Brain microvascular endothelial cell (primary cell): ENCODE measurements around the gene PTPRM.

Experiments used
- DNase-seq: peaks from one replicate; pipeline ENCODE4 v3.0.0-alpha.2; 2020
- H3K27ac ChIP-seq: fragments of 250-450 bp; sonication (Bioruptor Pico); 2 replicates; pipeline ENCODE4 v1.5.1; 2020; ENCODE audit warnings: mild to moderate bottlenecking, moderate library complexity
- H3K27me3 ChIP-seq: fragments of 250-450 bp; sonication (Bioruptor Pico); replicated peaks from 2 replicates; pipeline ENCODE4 v1.5.1; 2020; ENCODE audit warnings: mild to moderate bottlenecking
- H3K36me3 ChIP-seq: fragments of 250-450 bp; sonication (Bioruptor Pico); replicated peaks from 2 replicates; pipeline ENCODE4 v1.5.1; 2020; ENCODE audit warnings: mild to moderate bottlenecking
- H3K4me3 ChIP-seq: 2 replicates; pipeline ENCODE4 v1.5.1; 2011; ENCODE audit warnings: low read depth, mild to moderate bottlenecking, control low read depth, low read length, moderate library complexity
- in situ Hi-C: cut with HindIII; loops from 2 replicates; pipeline ENCODE4 v1.10.0; 2017; ENCODE audit warnings: low sequenced_read_pairs, low pct_ligation_motif_present
- TF ChIP-seq, protein P1 (sequence below): IDR thresholded peaks from 2 replicates; pipeline ENCODE4 v1.5.1; 2011; ENCODE audit warnings: low read depth, mild to moderate bottlenecking, moderate library complexity, low read length, control low read depth, inconsistent platforms; ENCODE audit errors: missing control alignments

The PTPRM gene

DNA sequence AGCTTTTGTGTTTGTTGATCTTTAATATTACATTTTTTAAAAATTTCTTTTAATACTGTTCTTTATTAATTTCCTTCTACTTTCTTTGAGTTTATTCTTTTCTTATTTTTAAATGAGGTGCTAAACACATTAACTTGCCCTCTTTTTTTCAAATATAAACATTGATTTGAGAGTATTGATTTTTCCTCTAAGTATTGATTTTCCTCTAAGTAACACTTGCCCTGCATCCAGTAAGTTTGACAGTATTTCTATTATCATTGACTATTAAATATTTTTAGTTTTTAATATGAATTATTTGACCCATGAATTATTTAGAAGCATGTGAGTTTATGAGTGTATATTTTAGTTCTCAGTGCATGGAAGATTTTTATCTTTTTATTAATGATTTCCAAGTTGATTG, 705.1 kb downstream of the PTPRM start:
- Histone ChIP-seq H3K27ac (no peak overlapping the region), H3K27me3 (no peaks in the 10 kb centered on the region), H3K36me3 (no peaks in the 10 kb centered on the region), H3K4me3 (no peak overlapping the region)
- TF ChIP-seq, protein P1, sequence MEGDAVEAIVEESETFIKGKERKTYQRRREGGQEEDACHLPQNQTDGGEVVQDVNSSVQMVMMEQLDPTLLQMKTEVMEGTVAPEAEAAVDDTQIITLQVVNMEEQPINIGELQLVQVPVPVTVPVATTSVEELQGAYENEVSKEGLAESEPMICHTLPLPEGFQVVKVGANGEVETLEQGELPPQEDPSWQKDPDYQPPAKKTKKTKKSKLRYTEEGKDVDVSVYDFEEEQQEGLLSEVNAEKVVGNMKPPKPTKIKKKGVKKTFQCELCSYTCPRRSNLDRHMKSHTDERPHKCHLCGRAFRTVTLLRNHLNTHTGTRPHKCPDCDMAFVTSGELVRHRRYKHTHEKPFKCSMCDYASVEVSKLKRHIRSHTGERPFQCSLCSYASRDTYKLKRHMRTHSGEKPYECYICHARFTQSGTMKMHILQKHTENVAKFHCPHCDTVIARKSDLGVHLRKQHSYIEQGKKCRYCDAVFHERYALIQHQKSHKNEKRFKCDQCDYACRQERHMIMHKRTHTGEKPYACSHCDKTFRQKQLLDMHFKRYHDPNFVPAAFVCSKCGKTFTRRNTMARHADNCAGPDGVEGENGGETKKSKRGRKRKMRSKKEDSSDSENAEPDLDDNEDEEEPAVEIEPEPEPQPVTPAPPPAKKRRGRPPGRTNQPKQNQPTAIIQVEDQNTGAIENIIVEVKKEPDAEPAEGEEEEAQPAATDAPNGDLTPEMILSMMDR: no peak
- in situ Hi-C loops: no loop called here
- DNase-seq: no peak

DNA sequence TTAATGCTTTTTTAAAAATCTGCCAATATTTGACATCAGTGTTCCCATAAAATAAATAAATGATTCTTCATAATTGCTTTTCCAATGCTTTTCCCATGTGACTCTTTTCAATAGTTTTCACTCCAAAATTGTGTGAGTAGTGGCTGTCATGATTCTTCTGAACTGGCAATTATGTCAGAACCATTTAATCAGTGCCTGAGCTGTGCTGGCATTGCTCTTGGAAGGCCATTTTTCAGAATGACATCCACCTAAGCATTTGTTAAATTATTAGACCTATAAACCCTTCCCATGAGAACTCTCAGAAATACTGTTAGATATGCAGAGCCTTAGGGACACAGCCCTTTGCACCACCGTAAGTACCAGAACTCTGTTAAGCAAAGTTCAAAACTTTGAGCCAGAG, 707.3 kb downstream of the PTPRM start:
- DNase-seq: no peak

DNA sequence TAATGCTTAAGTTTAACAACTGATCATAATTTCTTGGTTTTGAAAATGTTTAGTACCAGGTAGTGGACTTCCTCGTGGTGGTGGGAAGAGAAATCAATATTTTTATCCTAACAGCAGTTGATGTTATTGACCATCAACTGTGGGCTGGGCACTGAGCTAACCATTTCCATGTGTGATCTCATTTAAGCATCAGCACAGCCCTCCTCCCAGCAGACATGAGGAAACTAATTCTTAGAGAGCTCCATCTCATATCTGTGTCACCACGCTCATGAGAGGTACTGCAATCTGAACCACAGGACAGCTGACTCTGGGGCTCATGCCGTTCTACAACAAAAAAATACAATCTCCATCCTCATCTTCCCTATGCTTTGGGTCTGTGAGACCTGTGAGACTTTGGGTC, 709.3 kb downstream of the PTPRM start:
- Histone ChIP-seq H3K36me3 (no peaks in the 10 kb centered on the region), H3K27ac (no peak overlapping the region), H3K4me3 (no peak overlapping the region), H3K27me3 (no peaks in the 10 kb centered on the region)
- TF ChIP-seq, protein P1: no peak
- no peak for DNase-seq
- in situ Hi-C loops: no loop called here

More for the DNA sequence above, 707.3 kb downstream of the PTPRM start:
- no peak overlapping the region for H3K27ac ChIP-seq
- TF ChIP-seq, protein P1: no peak
- in situ Hi-C loops: no loop called here
- H3K27me3 ChIP-seq: no peaks in the 10 kb centered on the region
- no peak overlapping the region for H3K4me3 ChIP-seq
- no peaks in the 10 kb centered on the region for H3K36me3 ChIP-seq

DNA sequence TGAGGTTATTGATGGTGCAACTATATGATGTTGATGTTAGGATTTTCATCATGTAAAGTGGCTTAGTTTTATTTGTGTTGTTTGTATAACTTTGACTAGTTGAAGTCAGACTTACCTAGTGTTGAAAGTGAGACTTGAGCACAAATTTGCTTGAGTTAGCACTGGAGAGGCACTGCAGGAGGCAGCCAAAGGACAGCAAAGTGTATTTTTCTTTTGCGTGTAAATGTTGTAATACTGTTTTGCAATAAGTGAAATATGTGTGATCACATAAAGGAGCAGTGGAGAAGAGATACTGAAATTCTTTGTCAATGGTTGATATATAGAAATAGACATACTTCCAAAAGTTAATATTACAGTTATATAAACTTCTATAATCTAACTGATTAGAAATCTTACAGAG, 710.2 kb downstream of the PTPRM start:
- H3K27ac ChIP-seq: no peak overlapping the region
- H3K4me3 ChIP-seq: no peak overlapping the region
- in situ Hi-C loops: no loop called here
- DNase-seq: no peak
- no peaks in the 10 kb centered on the region for H3K27me3 ChIP-seq
- H3K36me3 ChIP-seq: no peaks in the 10 kb centered on the region
- TF ChIP-seq, protein P1: no peak

DNA sequence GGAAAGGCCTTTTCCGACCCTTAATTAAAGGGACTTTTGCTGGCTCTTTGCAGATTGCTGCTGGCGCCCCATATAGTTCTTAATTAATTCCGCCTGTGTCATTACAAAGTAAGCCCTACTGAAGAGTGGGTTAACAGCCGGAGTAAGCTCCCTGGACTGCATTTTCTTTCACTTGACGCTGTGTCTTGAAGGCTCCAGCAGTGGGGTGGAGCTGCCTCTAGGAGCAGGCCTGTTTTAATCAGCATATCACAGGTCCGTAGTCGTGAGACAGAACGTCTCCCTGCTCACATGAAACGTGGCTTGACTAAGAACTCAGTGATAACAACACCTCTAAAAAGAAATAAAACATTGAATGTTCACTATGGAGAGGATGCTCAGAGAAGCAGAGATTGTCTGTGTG, 712.2 kb downstream of the PTPRM start:
- Histone ChIP-seq H3K4me3 (no peak overlapping the region), H3K27ac (no peak overlapping the region), H3K36me3 (no peaks in the 10 kb centered on the region), H3K27me3 (no peaks in the 10 kb centered on the region)
- DNase-seq: no peak
- TF ChIP-seq, protein P1: no peak
- in situ Hi-C loops: no loop called here

DNA sequence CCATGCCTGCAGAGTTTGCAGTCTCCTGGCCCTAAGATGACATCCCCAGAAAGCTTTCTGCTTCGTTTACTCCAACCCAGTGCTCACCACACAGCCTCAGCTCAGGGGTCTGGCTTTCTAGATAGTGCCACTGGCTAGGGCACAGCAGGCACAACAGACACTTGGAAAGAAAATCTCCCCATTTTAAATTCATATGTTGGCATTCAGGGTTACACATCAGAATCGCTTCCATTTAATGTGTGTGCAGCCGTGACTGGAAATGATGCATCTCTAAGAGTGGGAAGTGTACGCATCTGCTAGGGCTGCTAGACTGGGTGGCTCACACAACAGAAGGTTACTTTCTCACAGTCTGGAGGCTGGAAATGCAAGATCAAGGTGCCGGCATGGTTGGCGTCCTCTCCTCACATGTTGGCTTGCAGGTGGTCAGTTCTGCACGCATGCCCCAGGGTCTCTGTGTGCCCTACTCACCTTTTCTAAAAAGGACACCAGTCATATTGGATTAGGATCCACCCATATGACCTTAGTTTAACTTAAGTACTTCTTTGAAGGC, 712.7 kb downstream of the PTPRM start:
- Histone ChIP-seq H3K27me3 (no peaks in the 10 kb centered on the region), H3K4me3 (no peak overlapping the region), H3K27ac (no peak overlapping the region), H3K36me3 (no peaks in the 10 kb centered on the region)
- in situ Hi-C loops: no loop called here
- TF ChIP-seq, protein P1: no peak
- DNase-seq: no peak
